Activated effector memory CD4-positive, alpha-beta T cell treated with anti-CD3 and anti-CD28 coated beads, Interleukin-2, amount 50 U/mL, for 16 hours (primary cell): ENCODE data around the gene BCL2L2.

Experiments
- DNase-seq: peaks from one replicate; pipeline ENCODE4 v3.0.0-alpha.2; 2020

The BCL2L2 gene

DNA sequence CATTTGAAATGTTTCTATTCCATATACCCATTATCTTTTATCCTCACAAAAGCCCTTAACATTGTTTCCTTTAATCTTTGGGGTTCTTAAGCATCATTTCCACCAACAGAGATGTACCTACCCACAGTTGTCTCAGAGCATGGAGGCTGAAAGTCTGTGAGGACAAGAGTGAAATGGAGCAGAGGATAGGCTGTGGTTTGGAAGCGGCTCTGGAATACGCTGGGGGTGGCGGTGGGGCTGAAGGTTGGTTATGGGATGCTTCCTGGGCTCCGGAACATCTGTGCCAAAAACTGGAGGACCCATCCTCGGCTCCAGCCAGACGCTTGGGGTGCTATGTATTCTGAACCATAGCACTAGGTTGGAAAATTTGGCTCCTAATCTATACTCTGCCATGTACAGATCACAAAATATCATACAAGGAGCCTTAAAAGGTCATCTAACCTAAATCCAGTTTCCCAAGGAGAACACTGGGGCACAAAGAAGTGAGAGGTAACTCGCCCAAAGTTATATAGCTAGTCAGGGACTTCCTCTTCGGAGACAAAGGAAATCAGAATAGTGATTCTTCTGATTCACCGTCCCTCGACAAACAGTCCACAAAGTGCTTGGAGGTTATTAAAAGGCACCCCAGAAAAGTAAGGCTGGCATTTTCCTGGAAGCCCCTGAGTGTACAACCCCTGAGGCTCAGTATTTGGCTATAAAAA lies 6.5 kb upstream of the BCL2L2 start:
- DNase-seq, result peak; percentile 59

DNA sequence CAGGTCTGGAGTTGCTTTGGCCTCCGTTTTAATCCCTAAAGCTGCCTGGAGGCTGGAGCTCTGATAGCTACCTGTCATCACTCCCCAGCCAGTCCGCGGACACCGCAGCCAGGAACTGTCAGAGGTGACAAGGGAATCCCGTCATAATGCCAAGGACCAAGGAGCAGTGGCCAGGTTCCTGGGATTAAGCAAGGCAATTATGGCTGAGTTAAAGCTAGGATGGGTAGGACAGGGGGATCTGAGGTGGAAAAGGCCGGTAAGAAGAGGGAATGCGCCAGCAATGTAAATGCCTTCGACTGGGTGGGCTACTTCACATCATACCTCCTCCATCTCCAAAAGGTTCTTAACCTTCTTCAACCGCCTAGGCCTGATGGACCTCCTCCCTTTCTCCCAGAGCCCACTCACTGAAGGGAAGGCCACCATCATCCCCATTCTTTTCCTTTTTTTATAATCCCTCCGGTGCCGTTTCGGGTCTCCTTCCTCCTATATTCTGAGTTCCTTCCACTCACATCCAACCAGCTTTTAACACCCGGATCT lies 5.9 kb upstream of the BCL2L2 start:
- DNase-seq, result peak; percentile 68

DNA sequence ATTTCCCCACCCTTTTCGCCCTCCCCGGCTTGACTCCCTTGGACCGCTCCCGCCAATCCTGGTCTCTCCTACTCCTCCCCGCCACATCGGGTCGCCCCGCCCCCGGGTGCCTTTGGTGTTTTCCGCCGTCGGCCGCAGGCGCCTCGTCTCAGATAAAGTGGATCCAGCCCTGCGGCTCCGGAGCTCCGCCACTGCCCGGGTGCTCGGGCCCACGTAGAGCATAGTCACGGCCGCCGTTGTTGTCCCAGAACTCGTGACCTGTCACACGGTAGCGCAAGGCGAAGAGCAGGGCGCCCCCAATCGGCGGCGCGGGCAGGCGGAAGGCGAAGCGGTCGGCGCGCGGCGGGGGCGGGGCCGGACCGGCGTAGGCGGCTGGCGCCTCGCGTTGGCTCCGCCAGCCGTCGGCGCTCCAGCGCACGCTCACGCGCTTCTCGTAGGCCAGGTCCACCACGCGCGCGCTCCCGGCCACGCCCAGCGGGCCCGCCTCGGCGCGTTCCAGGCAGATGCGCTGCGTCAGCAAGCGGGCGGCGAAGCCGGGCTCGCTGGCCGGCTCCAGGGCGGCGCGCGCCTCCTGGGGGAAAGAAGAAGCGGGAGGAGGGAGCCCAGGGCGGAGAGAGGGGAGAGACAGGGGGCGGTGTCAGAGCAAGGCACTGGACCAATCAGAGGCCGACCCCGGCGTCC lies 5.2 kb upstream of the BCL2L2 start:
- peak; percentile 99 for DNase-seq

- DNase-seq, result no peak
Measured at GRCh38 chr14:23301969-23302289, 4.7 kb upstream of the BCL2L2 start.

- DNase-seq, result peak; percentile 95
Measured at GRCh38 chr14:23302290-23303225, 4.1 kb upstream of the BCL2L2 start, which contains the start of gene PPP1R3E. Gene PPP1R3E, minus strand, starts transcription at chr14:23302859. Its CDS starts 283 bp downstream, at chr14:23302576.

GRCh38 chr14:23307146-23307530 lies 505 bp downstream of the BCL2L2 start:
- no peak for DNase-seq

DNA sequence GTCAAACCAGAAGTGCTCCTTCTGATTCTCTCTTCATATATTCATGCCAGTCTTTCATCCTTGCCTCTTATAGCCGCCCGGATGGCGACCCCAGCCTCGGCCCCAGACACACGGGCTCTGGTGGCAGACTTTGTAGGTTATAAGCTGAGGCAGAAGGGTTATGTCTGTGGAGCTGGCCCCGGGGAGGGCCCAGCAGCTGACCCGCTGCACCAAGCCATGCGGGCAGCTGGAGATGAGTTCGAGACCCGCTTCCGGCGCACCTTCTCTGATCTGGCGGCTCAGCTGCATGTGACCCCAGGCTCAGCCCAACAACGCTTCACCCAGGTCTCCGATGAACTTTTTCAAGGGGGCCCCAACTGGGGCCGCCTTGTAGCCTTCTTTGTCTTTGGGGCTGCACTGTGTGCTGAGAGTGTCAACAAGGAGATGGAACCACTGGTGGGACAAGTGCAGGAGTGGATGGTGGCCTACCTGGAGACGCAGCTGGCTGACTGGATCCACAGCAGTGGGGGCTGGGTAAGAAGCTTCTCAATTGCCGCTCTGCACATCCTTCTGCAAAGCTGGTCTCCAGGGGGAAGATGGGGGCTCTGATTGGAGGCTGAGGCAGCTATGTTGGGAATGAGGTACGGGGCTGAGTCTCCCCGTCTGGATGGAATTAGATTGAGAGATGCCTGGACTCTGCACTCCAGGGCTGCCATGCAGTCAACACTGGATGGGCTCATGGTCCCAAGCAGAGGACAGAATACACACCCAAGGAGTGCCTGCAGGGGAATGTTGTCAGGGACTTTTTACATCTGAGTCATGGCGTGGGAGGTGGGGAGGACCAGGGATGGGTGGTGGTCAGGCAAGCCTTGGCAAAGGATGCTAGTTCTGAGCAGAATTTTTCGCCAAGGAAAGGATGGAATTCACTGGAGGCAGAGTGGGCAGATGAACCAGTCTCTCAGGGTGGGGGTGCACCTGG lies 1.3 kb downstream of the BCL2L2 start:
- no peak for DNase-seq

GRCh38 chr14:23308721-23309445 lies 2.2 kb downstream of the BCL2L2 start:
- no peak for DNase-seq

GRCh38 chr14:23310546-23310945 lies 3.9 kb downstream of the BCL2L2 start:
- no peak for DNase-seq

- DNase-seq, result no peak
Measured at GRCh38 chr14:23316300-23316699, 9.7 kb downstream of the BCL2L2 start.

- DNase-seq, result no peak
Measured at GRCh38 chr14:23319746-23320583, 13.3 kb downstream of the BCL2L2 start.

GRCh38 chr14:23320584-23321571 lies 14.2 kb downstream of the BCL2L2 start, which contains the start of gene PABPN1:
Gene PABPN1, plus strand, starts transcription at chr14:23321457. Its CDS starts 13 bp downstream, at chr14:23321470.
- peak; percentile 98 for DNase-seq

DNA sequence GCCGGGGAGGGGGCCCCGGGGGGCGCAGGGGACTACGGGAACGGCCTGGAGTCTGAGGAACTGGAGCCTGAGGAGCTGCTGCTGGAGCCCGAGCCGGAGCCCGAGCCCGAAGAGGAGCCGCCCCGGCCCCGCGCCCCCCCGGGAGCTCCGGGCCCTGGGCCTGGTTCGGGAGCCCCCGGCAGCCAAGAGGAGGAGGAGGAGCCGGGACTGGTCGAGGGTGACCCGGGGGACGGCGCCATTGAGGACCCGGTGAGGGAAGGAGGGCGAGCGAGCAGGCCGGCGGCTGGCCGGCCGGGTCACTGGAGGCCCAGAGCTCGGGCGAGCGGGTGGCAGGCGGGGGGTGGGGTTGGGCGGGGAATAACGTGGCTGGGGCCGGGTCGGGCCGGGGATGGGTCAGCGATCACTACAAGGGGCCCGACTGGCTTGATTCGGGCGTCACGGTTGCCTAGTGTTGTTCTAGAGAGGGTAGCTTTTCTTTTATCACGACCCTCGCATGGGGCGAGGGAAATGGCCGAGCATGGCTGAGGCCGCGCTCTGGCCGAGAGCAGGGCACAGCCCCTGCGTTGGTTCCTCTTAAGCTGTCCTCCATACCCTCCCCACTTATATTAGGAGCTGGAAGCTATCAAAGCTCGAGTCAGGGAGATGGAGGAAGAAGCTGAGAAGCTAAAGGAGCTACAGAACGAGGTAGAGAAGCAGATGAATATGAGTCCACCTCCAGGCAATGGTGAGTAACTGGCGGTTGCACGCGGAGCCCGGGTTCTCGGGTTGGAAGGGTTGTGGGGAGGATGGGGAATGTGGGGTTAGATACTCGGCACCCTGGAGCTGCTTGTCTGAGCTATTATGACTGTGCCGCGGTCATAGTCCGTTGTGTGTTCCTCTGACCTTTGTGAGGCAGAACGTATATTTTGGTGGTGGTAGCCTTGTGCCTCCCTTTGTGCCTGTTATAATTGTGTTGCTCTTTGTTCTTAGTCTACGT lies 15.2 kb downstream of the BCL2L2 start:
- DNase-seq, result peak; percentile 85

GRCh38 chr14:23322568-23323517 lies 16.2 kb downstream of the BCL2L2 start:
- no peak for DNase-seq

GRCh38 chr14:23323838-23324454 lies 17.3 kb downstream of the BCL2L2 start:
- no peak for DNase-seq

GRCh38 chr14:23324455-23324846 lies 17.8 kb downstream of the BCL2L2 start:
- DNase-seq, result no peak
